Stimulated activated CD4-positive, alpha-beta T cell treated with anti-CD3 and anti-CD28 coated beads, TNF-alpha, amount 100 ng/mL, for 24 hours (primary cell): ENCODE measurements around the gene SREBF1.
A peak's percentile ranks its signal among the peaks of the same experiment; 100 is the strongest.

Source experiments
- DNase-seq, 3 experiments: peaks; one replicate each; pipeline ENCODE4 v3.0.0-alpha.2; 2020; ENCODE audit warnings: low read depth in 3 of 3

Gene SREBF1

GRCh38 chr17:17824783-17825614, 11.8 kb downstream of the SREBF1 start:
- DNase-seq = no peak

- DNase-seq = no peak
Measured at GRCh38 chr17:17824119-17824782, 12.5 kb downstream of the SREBF1 start.

- peak; percentile 27 to 70 (median 44) for DNase-seq
Measured at GRCh38 chr17:17823433-17824118, 13.2 kb downstream of the SREBF1 start.

GRCh38 chr17:17822616-17823015, 14.2 kb downstream of the SREBF1 start:
- no peak for DNase-seq

GRCh38 chr17:17822189-17822588, 14.6 kb downstream of the SREBF1 start:
- no peak for DNase-seq

GRCh38 chr17:17820463-17821158, 16.2 kb downstream of the SREBF1 start:
- no peak for DNase-seq

GRCh38 chr17:17820046-17820445, 16.7 kb downstream of the SREBF1 start:
- no peak for DNase-seq

- DNase-seq = peak; percentile 40 to 83 (median 51)
Measured at GRCh38 chr17:17819561-17819995, 17.2 kb downstream of the SREBF1 start.

- DNase-seq = no peak
Measured at GRCh38 chr17:17819111-17819510, 17.7 kb downstream of the SREBF1 start.

GRCh38 chr17:17818088-17818526, 18.7 kb downstream of the SREBF1 start:
- DNase-seq = no peak

- DNase-seq = no peak
Measured at GRCh38 chr17:17817552-17817947, 19.2 kb downstream of the SREBF1 start.

- no peak for DNase-seq
Measured at GRCh38 chr17:17816831-17817551, 19.8 kb downstream of the SREBF1 start.

GRCh38 chr17:17816240-17816814, 20.5 kb downstream of the SREBF1 start:
- no peak for DNase-seq

GRCh38 chr17:17815436-17816200, 21.2 kb downstream of the SREBF1 start:
- no peak for DNase-seq

- no peak for DNase-seq
Measured at GRCh38 chr17:17815062-17815406, 21.8 kb downstream of the SREBF1 start.

- DNase-seq = no peak
Measured at GRCh38 chr17:17814162-17815061, 22.4 kb downstream of the SREBF1 start.

GRCh38 chr17:17813725-17814095, 23.1 kb downstream of the SREBF1 start:
- DNase-seq = no peak

- no peak for DNase-seq
Measured at GRCh38 chr17:17813055-17813724, 23.6 kb downstream of the SREBF1 start.
